Measurements from ENCODE around the gene DEFB126.
"Not testable (repeated sequence)": the region's sequence is repeated elsewhere in the genome, so short reads cannot be mapped to it uniquely, and the experiment has no call there.

Gene DEFB126

GRCh38 chr20:142290-142689 is at the start of gene DEFB126:
TSS of gene DEFB126 (plus strand) at chr20:142590. CDS start at chr20:142629, 39 bp downstream.
- DNase-seq = no peak
- TF ChIP-seq POLR2A (IDR thresholded peaks at IDR 0.05; ENCODE audit: low read length) (no peak), GATA1 (IDR thresholded peaks at IDR 0.05; ENCODE audit: low read depth, low read length) (no peak)

GRCh38 chr20:93641-94040 is 48.7 kb upstream of the DEFB126 start:
- no peak for DNase-seq
- TF ChIP-seq GATA1 (IDR thresholded peaks at IDR 0.05; ENCODE audit: low read depth, low read length) (no peak), POLR2A (IDR thresholded peaks at IDR 0.05; ENCODE audit: low read length) (no peak)

- TF ChIP-seq POLR2A (IDR thresholded peaks at IDR 0.05; ENCODE audit: low read length) = no peak
- DNase-seq = no peak
These were observed 47.2 kb upstream of the DEFB126 start for GRCh38 chr20:95215-95614.

- not testable (repeated sequence) for DNase-seq
These were observed 44.7 kb upstream of the DEFB126 start for GRCh38 chr20:97691-98090.

GRCh38 chr20:101975-102374 is 40.4 kb upstream of the DEFB126 start:
- no peak for DNase-seq
- no peak for TF ChIP-seq POLR2A (IDR thresholded peaks at IDR 0.05; ENCODE audit: low read length)
- TF ChIP-seq GATA1 (IDR thresholded peaks at IDR 0.05; ENCODE audit: low read depth, low read length) = no peak

GRCh38 chr20:103456-103855 is 38.9 kb upstream of the DEFB126 start:
- TF ChIP-seq POLR2A (IDR thresholded peaks at IDR 0.05; ENCODE audit: low read length) = no peak
- no peak for DNase-seq

- DNase-seq = no peak
- no peak for TF ChIP-seq GATA1 (IDR thresholded peaks at IDR 0.05; ENCODE audit: low read depth, low read length)
- TF ChIP-seq POLR2A (IDR thresholded peaks at IDR 0.05; ENCODE audit: low read length) = no peak
These were observed 30.0 kb upstream of the DEFB126 start for GRCh38 chr20:112396-112795.

- DNase-seq = no peak
- TF ChIP-seq POLR2A (IDR thresholded peaks at IDR 0.05; ENCODE audit: low read length) (no peak), GATA1 (IDR thresholded peaks at IDR 0.05; ENCODE audit: low read depth, low read length) (no peak)
These were observed 24.9 kb upstream of the DEFB126 start for GRCh38 chr20:117518-117917.

- DNase-seq = not testable (repeated sequence)
These were observed 12.5 kb upstream of the DEFB126 start for GRCh38 chr20:129786-130323.

- peak; percentile 24 to 43 for DNase-seq
- TF ChIP-seq POLR2A (IDR thresholded peaks at IDR 0.05; ENCODE audit: low read length) = no peak
- no peak for TF ChIP-seq GATA1 (IDR thresholded peaks at IDR 0.05; ENCODE audit: low read depth, low read length)
These were observed 4.5 kb upstream of the DEFB126 start for GRCh38 chr20:137668-138490.

GRCh38 chr20:145877-146276 is 3.5 kb downstream of the DEFB126 start:
- no peak for TF ChIP-seq POLR2A (IDR thresholded peaks at IDR 0.05; ENCODE audit: low read length)
- TF ChIP-seq GATA1 (IDR thresholded peaks at IDR 0.05; ENCODE audit: low read depth, low read length) = no peak
- DNase-seq = no peak

- DNase-seq = no peak
- TF ChIP-seq GATA1 (IDR thresholded peaks at IDR 0.05; ENCODE audit: low read depth, low read length) (no peak), POLR2A (IDR thresholded peaks at IDR 0.05; ENCODE audit: low read length) (no peak)
These were observed 9.7 kb downstream of the DEFB126 start for GRCh38 chr20:152131-152530.

- TF ChIP-seq GATA1 (IDR thresholded peaks at IDR 0.05; ENCODE audit: low read depth, low read length) (no peak), POLR2A (IDR thresholded peaks at IDR 0.05; ENCODE audit: low read length) (no peak)
- DNase-seq = no peak
These were observed 14.8 kb downstream of the DEFB126 start, which contains the start of gene DEFB127 for GRCh38 chr20:157154-157553. TSS of gene DEFB127 (plus strand) at chr20:157454. CDS start at chr20:157545, 91 bp downstream.

GRCh38 chr20:164618-165017 is 22.2 kb downstream of the DEFB126 start:
- no peak for TF ChIP-seq GATA1 (IDR thresholded peaks at IDR 0.05; ENCODE audit: low read depth, low read length)
- no peak for TF ChIP-seq POLR2A (IDR thresholded peaks at IDR 0.05; ENCODE audit: low read length)
- DNase-seq = no peak

GRCh38 chr20:168876-169275 is 26.5 kb downstream of the DEFB126 start:
- TF ChIP-seq GATA1 (IDR thresholded peaks at IDR 0.05; ENCODE audit: low read depth, low read length) (no peak), POLR2A (IDR thresholded peaks at IDR 0.05; ENCODE audit: low read length) (no peak)

More at GRCh38 chr20:168876-169275, 26.5 kb downstream of the DEFB126 start:
- DNase-seq = no peak
